Tibial artery (tissue), 4 donors: ENCODE results near the gene ARNT2.

Experiments used
- DNase-seq, 2 donors: peaks; one replicate each; pipeline ENCODE4 v3.0.0-alpha.2; 2019
- H3K27ac ChIP-seq, 2 donors: fragments of 200-600 bp; sonication (generic) in 1 of 2; 1 replicate in 1 of 2; 2 replicates in 1 of 2; pipeline ENCODE4 v1.5.1; 2018 to 2019; ENCODE audit warnings: mild to moderate bottlenecking in 1 of 2
- H3K27me3 ChIP-seq, 2 donors: fragments of 200-600 bp; sonication (generic) in 1 of 2; one replicate each; pipeline versions ENCODE4 v1.5.1 to v1.6.0; 2016 to 2019
- H3K36me3 ChIP-seq, 3 donors: fragments of 200-600 bp; sonication (generic) in 2 of 3; one replicate each; pipeline ENCODE4 v1.5.1; 2016 to 2019; ENCODE audit warnings: mild to moderate bottlenecking in 2 of 3
- H3K4me1 ChIP-seq, 4 donors: fragments of 200-600 bp; sonication (generic) in 2 of 4; 1 replicate in 3 of 4; 2 replicates in 1 of 4; pipeline ENCODE4 v1.5.1; 2016 to 2019
- H3K4me3 ChIP-seq, 2 donors: fragments of 200-600 bp; sonication (generic) in 1 of 2; 1 replicate in 1 of 2; 2 replicates in 1 of 2; pipeline ENCODE4 v1.5.1; 2018 to 2019; ENCODE audit warnings: mild to moderate bottlenecking in 2 of 2
- H3K9me3 ChIP-seq, 3 donors: fragments of 200-600 bp; sonication (generic) in 1 of 3; one replicate each; pipeline ENCODE4 v1.5.1; 2016 to 2019
- intact Hi-C: fragments of 100-400 bp; cut with DNase I; formaldehyde crosslinking; loops from one replicate; pipeline ENCODE4 v1.15.0; 2023; ENCODE audit warnings: low total_unique reads
- TF ChIP-seq, protein P1 (sequence below), 2 experiments: fragments of 200-600 bp in 1 of 2; fragments of 450-650 bp in 1 of 2; IDR thresholded peaks; one replicate each; pipeline ENCODE4 v1.5.1; 2017 to 2019; ENCODE audit warnings: antibody characterized with exemption in 2 of 2, mild to moderate bottlenecking in 1 of 2, moderate library complexity in 1 of 2

The ARNT2 gene

DNA sequence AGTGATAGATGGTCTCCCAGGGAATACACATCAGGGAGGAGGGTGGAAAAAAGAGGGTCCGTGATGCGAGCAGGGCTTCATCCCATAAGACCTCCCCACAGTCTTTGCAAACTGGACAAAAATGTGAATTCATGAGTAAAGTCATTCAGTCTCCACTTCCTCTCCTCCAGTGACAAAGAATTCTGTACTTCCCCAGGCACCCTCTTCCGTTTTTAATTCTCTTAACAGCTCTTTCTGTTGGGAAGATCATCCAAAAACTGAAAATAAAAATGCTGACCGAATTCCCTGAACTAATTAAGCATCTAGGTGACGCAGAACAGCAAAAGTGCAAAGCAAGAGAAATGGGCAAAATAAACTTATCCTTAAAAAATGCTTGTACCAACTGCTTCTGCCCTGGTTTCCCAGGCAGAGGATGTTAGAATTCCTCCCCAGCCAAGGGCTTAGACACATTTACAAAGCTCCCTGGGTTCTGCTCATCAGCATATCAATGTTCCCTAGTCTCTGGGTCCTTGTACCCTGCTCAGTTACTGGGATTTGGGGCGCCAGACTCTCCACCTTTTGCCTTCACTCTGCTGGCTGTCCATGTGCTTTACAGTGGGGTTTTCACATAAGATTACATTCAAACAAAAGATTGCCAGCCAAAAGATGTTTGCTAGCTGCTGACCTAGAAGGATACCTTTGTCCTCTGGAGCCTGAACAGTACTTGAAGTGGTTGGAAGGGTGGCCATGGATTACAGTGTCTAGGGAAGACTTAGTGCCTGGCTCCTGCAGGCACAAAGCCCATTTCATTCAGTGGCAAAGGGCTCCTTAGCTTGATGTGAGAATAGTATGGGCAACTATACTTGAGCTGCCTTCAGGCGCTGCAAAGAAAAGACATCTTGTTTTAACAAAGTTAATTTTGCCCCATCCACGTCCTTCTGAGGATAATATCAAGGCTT, 69.4 kb downstream of the ARNT2 start:
- TF ChIP-seq, protein P1, sequence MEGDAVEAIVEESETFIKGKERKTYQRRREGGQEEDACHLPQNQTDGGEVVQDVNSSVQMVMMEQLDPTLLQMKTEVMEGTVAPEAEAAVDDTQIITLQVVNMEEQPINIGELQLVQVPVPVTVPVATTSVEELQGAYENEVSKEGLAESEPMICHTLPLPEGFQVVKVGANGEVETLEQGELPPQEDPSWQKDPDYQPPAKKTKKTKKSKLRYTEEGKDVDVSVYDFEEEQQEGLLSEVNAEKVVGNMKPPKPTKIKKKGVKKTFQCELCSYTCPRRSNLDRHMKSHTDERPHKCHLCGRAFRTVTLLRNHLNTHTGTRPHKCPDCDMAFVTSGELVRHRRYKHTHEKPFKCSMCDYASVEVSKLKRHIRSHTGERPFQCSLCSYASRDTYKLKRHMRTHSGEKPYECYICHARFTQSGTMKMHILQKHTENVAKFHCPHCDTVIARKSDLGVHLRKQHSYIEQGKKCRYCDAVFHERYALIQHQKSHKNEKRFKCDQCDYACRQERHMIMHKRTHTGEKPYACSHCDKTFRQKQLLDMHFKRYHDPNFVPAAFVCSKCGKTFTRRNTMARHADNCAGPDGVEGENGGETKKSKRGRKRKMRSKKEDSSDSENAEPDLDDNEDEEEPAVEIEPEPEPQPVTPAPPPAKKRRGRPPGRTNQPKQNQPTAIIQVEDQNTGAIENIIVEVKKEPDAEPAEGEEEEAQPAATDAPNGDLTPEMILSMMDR (IDR thresholded peaks at IDR 0.05), result no peak
- H3K9me3 ChIP-seq, result peaks cover 0 to 9% (median 0%) of the 10 kb centered on the region in 3 donors
- DNase-seq, result no peak
- H3K4me1 ChIP-seq, result peaks cover 0 to 7% (median 0%) of the 10 kb centered on the region in 4 donors
- peaks cover 7 to 32% (median 23%) of the 10 kb centered on the region in 3 donors for H3K36me3 ChIP-seq
- no peak overlapping the region for H3K27ac ChIP-seq
- no peak overlapping the region for H3K4me3 ChIP-seq
- intact Hi-C loops, result no loop called here
- H3K27me3 ChIP-seq, result no peaks in the 10 kb centered on the region

GRCh38 chr15:80474224-80475215, 70.3 kb downstream of the ARNT2 start:
- H3K4me3 ChIP-seq, result no peak overlapping the region
- TF ChIP-seq, protein P1 (IDR thresholded peaks at IDR 0.05), result no peak
- no peaks in the 10 kb centered on the region for H3K27me3 ChIP-seq
- no peak overlapping the region for H3K27ac ChIP-seq
- peaks cover 0 to 9% (median 0%) of the 10 kb centered on the region in 3 donors for H3K9me3 ChIP-seq
- H3K36me3 ChIP-seq, result peaks cover 7 to 31% (median 23%) of the 10 kb centered on the region in 3 donors
- peaks cover 0 to 10% (median 0%) of the 10 kb centered on the region in 4 donors for H3K4me1 ChIP-seq
- intact Hi-C loops, result no loop called here
- no peak for DNase-seq

DNA sequence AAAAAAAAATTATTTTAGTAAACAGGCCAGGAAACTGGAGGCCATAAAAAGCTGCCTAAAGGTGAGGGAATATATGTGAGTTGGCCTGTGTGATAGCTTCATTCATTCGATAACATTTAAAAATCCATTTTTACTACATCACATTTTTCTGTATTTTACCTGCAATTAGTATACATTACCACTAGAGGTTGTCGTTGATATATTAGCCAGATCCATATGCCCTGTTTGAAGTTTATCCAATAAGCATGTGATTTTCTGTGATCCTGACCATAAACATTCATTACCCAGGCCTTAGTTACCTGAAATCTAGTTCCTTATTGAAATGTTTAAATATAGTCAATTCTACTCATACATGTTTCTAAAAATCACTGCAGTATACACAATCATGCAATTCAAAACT, 71.4 kb downstream of the ARNT2 start:
- TF ChIP-seq, protein P1 (IDR thresholded peaks at IDR 0.05), result no peak
- Histone ChIP-seq H3K4me1 (peaks cover 0 to 21% (median 9%) of the 10 kb centered on the region in 4 donors), H3K27me3 (no peaks in the 10 kb centered on the region), H3K9me3 (peaks cover 0 to 9% (median 0%) of the 10 kb centered on the region in 3 donors), H3K4me3 (no peak overlapping the region), H3K27ac (no peak overlapping the region), H3K36me3 (peaks cover 7 to 21% (median 16%) of the 10 kb centered on the region in 3 donors)
- intact Hi-C loops, result no loop called here
- no peak for DNase-seq

GRCh38 chr15:80476036-80476435, 71.9 kb downstream of the ARNT2 start:
- intact Hi-C loops, result no loop called here
- peaks cover 0 to 9% (median 0%) of the 10 kb centered on the region in 3 donors for H3K9me3 ChIP-seq
- H3K27ac ChIP-seq, result no peak overlapping the region
- peaks cover 0 to 26% (median 14%) of the 10 kb centered on the region in 4 donors for H3K4me1 ChIP-seq
- TF ChIP-seq, protein P1 (IDR thresholded peaks at IDR 0.05), result no peak
- no peak overlapping the region for H3K4me3 ChIP-seq
- peaks cover 7 to 16% (median 12%) of the 10 kb centered on the region in 3 donors for H3K36me3 ChIP-seq
- no peak for DNase-seq
- H3K27me3 ChIP-seq, result no peaks in the 10 kb centered on the region

DNA sequence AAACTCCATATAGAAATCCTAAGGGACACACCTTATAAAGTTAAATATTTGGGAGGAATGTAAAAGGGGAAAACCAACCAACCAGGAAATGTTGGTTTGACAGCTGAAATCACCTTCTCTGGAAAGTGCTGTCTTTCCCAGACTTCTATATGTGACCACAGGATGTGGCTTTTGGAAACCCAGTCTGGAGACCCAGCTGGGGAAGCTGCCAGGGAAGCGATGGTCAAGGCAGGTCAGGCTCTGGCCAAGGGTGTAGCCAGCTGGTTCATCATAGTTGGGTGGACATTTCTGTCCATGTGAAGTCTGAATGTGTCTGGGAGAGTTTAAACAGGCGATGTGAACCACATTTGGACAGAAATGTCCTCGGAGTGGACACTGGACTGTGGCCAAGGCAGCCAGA, 73.9 kb downstream of the ARNT2 start:
- H3K4me1 ChIP-seq, result peaks cover 0 to 44% (median 19%) of the 10 kb centered on the region in 4 donors
- H3K27me3 ChIP-seq, result no peaks in the 10 kb centered on the region
- H3K4me3 ChIP-seq, result no peak overlapping the region
- peaks cover 7 to 12% (median 10%) of the 10 kb centered on the region in 3 donors for H3K36me3 ChIP-seq
- TF ChIP-seq, protein P1 (IDR thresholded peaks at IDR 0.05), result no peak
- peaks cover 0 to 9% (median 0%) of the 10 kb centered on the region in 3 donors for H3K9me3 ChIP-seq
- intact Hi-C loops, result no loop called here
- H3K27ac ChIP-seq, result peak overlapping the region; percentile 20 to 28
- DNase-seq, result no peak
